ENCODE measurements around the gene TPPP3.

Gene TPPP3

GRCh38 chr16:67342616-67343015, 50.7 kb downstream of the TPPP3 start:
- no peak overlapping the region for H3K4me3 ChIP-seq (replicated peaks in 1 of 2; ENCODE audit: low read depth in 2 of 2, low read length in 2 of 2)
- TF ChIP-seq CTCF (IDR thresholded peaks at IDR 0.05; ENCODE audit: low read depth, low read length) = no peak
- no peak for DNase-seq (ENCODE audit: low read depth in 2 of 2)

GRCh38 chr16:67341250-67341649, 52.0 kb downstream of the TPPP3 start:
- DNase-seq (ENCODE audit: low read depth in 2 of 2) = no peak
- no peak overlapping the region for H3K4me3 ChIP-seq (replicated peaks in 1 of 2; ENCODE audit: low read depth in 2 of 2, low read length in 2 of 2)
- no peak for TF ChIP-seq CTCF (IDR thresholded peaks at IDR 0.05; ENCODE audit: low read depth, low read length)
